GM19239 (cell line): ENCODE measurements around the gene GPR39.
"Not testable (repeated sequence)": the region's sequence is repeated elsewhere in the genome, so short reads cannot be mapped to it uniquely, and the experiment has no call there.

Experiments used
- DNase-seq: peaks from one replicate; pipeline ENCODE4 v3.0.0; 2011; ENCODE audit warnings: low spot score; ENCODE audit not compliant: insufficient read length
- FAIRE-seq: peaks from 2 replicates; lab custom pipeline; 2011; peaks lifted over from hg19 to GRCh38; lab: Jason Lieb, UNC

GPR39 gene

DNA sequence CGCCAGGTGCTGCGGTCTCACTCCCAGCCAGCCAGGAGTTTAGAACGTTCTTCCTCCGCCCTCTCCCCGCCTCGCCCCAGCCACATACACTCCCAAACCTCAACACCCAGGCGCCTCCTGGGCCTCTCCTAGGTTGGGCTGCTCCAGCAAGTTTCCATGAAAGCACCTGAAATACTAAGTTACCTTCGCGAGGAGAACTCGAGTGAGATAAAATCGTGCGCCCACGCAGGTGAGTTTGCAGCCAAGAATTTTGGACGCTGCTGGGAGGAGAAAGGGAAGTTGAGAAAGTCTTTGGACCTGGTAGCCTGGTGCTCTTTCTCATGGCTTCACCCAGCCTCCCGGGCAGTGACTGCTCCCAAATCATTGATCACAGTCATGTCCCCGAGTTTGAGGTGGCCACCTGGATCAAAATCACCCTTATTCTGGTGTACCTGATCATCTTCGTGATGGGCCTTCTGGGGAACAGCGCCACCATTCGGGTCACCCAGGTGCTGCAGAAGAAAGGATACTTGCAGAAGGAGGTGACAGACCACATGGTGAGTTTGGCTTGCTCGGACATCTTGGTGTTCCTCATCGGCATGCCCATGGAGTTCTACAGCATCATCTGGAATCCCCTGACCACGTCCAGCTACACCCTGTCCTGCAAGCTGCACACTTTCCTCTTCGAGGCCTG is at the start of gene GPR39:
Gene GPR39, plus strand, starts transcription at position 83 of the 673 bp plus-strand sequence.
- DNase-seq: no peak
- no peak for FAIRE-seq

GRCh38 chr2:132368191-132368590 is 48.4 kb upstream of the GPR39 start:
- DNase-seq (no peak), FAIRE-seq (no peak)

- FAIRE-seq: no peak
- no peak for DNase-seq
Measured at GRCh38 chr2:132372276-132372675, 44.3 kb upstream of the GPR39 start.

DNA sequence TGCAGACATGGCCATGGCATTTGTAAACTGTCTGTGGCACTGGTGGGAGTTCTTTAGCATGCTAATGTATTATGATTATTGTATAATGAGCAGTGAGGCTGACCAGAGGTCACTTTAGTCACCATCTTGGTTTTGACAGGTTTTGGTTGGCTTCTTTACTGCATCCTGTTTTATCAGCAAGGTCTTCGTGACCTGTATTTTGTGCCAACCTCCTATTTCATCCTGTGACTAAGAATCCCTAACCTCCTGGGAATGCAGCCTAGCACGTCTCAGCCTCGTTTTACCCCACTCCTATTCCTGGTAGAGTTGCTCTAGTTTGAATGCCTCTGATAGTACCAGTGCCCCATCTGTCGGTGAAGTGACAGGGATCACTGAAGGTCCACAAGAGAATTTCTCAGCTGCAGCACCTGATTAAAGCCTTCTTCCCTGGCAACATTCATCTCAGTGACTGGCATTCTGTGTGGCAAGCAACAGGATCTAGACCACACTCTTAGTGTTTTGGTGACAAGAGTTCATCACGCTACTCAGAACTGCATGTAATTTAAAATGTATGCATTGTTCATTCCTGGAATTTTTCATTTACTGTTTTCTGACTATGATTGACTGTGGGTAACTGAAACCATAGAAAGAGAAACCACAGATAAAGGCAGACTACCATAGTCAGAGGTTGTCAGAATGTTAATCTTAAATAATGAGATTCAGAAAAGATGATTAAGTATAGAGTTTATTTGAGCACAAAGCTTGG is 43.0 kb upstream of the GPR39 start:
- no peak for FAIRE-seq
- no peak for DNase-seq

- no peak for FAIRE-seq
- DNase-seq: no peak
Measured at GRCh38 chr2:132374151-132374550, 42.5 kb upstream of the GPR39 start.

DNA sequence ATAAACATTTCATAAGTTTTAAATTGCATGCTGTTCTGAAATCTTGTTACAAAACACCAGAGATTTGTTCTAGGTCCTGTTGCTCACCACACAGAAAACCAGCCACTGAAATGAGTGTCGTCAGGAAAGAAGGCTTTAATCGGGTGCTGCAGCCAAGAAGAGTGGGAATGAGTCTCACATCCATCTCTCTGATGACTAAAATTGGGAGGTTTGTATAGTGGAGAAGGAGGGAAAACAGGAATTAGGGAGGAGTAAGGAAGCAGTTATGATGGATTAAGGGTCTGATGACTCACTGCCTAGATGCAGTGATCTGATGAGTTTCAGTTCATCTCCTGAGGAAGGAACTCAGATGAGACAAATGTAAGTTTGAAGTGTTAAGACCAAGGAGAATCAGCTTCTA is 42.1 kb upstream of the GPR39 start:
- no peak for DNase-seq
- FAIRE-seq: no peak

DNA sequence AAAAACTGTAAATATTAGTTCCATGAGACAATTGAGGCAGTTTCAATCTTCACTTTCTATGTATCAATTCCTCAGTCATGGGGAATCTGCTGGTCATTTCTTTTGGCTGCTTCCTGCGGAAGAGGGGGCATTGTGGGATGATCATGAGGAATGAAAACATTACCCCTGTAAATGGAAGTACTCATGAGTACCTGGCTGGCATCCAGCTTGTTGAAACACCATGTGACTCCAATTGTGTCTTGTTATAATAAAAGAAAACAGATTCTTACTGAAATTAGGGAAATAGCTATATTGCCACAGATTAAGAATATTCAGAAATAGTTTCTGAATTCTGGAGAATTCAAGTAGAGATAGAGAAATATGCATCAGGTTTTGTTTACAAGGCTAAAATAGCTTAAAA is 41.6 kb upstream of the GPR39 start:
- no peak for DNase-seq
- FAIRE-seq: no peak

GRCh38 chr2:132381376-132381775 is 35.2 kb upstream of the GPR39 start:
- DNase-seq (no peak), FAIRE-seq (no peak)

- no peak for DNase-seq
- FAIRE-seq: no peak
Measured at GRCh38 chr2:132383956-132384355, 32.6 kb upstream of the GPR39 start.

- DNase-seq: no peak
- peak; percentile 4 for FAIRE-seq
Measured at GRCh38 chr2:132384491-132385151, 32.0 kb upstream of the GPR39 start.

DNA sequence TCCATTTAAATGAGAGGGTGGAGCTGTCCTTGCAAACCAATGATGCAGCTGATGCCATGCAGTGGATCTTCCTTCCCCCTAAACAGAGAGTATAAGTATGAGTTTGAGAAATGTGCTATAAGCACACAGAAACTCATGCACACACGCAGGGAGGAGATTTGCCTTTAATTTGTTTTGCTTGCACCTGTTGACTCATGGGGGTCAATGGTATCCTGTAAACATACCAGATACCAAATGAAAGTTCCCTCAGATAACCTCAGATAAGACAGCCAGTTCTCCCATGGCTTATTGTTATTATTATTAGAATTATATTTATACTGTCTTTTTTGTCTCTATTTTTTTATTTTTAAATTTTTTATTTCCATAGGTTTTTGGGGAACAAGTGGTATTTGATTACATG is 29.5 kb upstream of the GPR39 start:
- no peak for FAIRE-seq
- DNase-seq: no peak

GRCh38 chr2:132390076-132390475 is 26.5 kb upstream of the GPR39 start:
- FAIRE-seq (no peak), DNase-seq (no peak)

- no peak for DNase-seq
- no peak for FAIRE-seq
Measured at GRCh38 chr2:132391378-132391777, 25.2 kb upstream of the GPR39 start.

- DNase-seq (no peak), FAIRE-seq (no peak)
Measured at GRCh38 chr2:132392221-132392620, 24.4 kb upstream of the GPR39 start.

DNA sequence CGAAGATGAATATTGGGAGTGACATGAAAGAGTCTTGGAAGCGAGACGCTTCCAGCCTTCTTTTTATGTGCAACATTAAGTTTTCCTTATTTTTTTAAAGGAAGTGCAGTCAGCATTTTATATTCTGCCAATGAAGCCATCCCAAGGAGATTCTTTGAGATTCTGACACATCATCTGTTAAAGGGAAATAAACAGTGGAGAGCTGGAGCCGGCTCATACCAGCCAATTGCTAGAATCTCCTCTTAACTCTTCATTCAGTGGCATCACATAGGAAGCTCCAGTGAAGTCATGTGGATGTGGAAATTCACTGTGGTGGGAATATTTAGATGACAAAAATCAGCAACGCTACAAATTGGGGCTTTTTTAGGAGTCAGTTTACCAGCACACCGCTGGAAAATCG is 23.7 kb upstream of the GPR39 start:
- no peak for DNase-seq
- no peak for FAIRE-seq

- not testable (repeated sequence) for FAIRE-seq, DNase-seq
Measured at GRCh38 chr2:132397042-132397441, 19.6 kb upstream of the GPR39 start.

- FAIRE-seq (no peak), DNase-seq (no peak)
Measured at GRCh38 chr2:132400169-132400900, 16.3 kb upstream of the GPR39 start.

DNA sequence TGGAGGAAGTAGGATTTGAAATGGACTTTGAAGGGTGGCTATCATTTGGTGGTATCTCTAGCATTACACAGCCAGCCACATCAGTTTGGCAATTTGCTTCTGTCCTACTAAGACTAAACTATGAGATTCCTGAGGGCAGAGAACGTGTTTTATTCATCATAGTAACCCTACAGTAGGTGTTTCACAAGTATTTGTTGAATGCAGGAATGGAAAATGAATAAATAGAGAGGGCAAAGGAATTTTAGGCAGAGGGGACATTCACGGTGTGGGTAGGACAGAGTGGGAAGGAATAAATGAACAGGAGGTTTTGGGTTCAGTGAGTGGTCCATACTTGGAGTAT is 15.7 kb upstream of the GPR39 start:
- no peak for FAIRE-seq
- DNase-seq: no peak

GRCh38 chr2:132401326-132401725 is 15.3 kb upstream of the GPR39 start:
- DNase-seq (no peak), FAIRE-seq (no peak)

DNA sequence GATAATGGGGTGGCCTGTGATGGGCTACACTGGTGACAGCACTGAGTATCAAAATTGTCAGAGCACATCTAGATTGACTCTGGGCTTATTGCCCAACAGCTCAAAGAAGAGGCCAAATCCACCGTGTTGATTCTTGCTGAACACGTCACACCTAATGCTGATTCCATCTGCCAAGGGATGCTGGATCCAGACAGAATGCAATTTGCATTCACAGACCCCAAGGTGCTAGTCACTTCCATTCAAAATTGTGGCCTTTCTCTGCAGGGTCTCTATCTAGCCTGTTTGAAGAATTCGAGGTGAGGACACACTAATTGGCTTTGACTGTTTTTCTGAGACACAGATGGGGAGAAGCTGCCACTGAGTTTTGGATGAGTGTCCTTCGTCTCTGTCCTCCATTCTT is 13.5 kb upstream of the GPR39 start:
- FAIRE-seq: no peak
- no peak for DNase-seq

DNA sequence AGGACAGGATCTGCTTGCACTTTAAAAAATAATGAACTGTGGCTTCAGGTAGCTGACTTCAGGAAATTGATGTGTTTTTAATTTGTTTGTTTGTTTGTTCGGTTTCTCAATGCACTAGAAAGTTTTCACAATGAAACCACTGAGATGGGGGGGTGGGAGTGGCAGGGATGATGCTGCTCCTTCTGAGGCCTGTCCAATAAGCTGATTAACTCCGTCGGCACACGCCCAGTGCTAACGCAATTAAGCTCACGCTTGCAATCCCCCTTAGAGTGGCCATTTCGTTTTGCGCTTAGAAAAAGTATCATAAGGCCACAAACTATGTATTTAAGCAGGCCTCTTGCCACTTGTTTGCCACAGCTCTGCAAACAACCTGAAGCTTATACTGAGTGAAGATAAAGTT is 12.5 kb upstream of the GPR39 start:
- no peak for DNase-seq
- no peak for FAIRE-seq
